Measurements from ENCODE around the gene TOX2. TPM values are rescaled to one million over a fixed set of nuclear protein-coding genes. Genes with fewer than 3 reads are reported as not detected.

TOX2 gene
- total and polyA plus RNA-seq, 2 of the 8 experiments (the other 6 are each of a cell fraction or from before 2014, with no cell fraction given) = 1.8 to 3.4 TPM

- TF ChIP-seq CBX5 (IDR thresholded peaks at IDR 0.05; ENCODE audit: low read depth, low read length) = no peak
- no peak for TF ChIP-seq MAFK (IDR thresholded peaks at IDR 0.05; ENCODE audit: low read depth, low read length)
- no peak for TF ChIP-seq CEBPB (IDR thresholded peaks at IDR 0.05; ENCODE audit: low read depth, low read length)
- no peak for TF ChIP-seq TEAD4 (IDR thresholded peaks at IDR 0.05; ENCODE audit: low read depth, low read length)
These were observed 183.6 kb downstream of the TOX2 start (continued) for GRCh38 chr20:44098256-44098630.

All from H1 (cell line).